Fibroblast of villous mesenchyme (primary cell): ENCODE results near the gene CD55. TPM values are rescaled to one million over a fixed set of nuclear protein-coding genes. Genes with fewer than 3 reads are reported as not detected.

Experiments used
- DNase-seq: peaks from one replicate; pipeline ENCODE4 v3.0.0-alpha.2; 2010; ENCODE audit warnings: low read depth
- H3K4me3 ChIP-seq: 2 replicates; pipeline ENCODE4 v1.5.1; 2011; ENCODE audit warnings: low read depth, mild to moderate bottlenecking, low read length
- total RNA-seq: library from RNA; depleted of rRNA; stranded (reverse); fragments of >200 nt; gene quantifications from 2 replicates; pipeline ENCODE4 v1.2.3, GENCODE V29; 2012
- TF ChIP-seq, protein P1 (sequence below): IDR thresholded peaks from 2 replicates; pipeline ENCODE4 v1.5.1; 2012; ENCODE audit warnings: low read depth, mild to moderate bottlenecking, low read length; ENCODE audit not compliant: insufficient read depth

Gene CD55
- total RNA-seq, 1 donor = 29.4 TPM

DNA sequence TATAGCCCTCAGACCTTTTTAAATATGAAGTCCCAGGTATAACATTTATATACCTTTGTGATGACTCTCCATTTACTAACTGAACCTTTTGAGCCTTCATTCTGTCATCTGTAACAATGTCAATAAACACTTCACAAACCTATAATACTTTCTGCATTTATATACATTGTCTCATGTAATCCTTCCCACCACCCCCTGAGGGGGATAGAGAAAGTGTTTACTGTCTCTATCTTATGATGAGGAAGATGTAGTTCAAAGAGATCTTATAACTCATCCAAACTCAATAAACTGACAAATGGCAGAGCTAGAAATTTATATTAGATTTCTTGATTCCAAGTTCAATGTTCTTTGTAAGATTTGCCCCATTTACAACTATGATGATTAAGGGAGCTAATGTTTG lies 84.3 kb downstream of the CD55 start:
- H3K4me3 ChIP-seq = no peak overlapping the region
- TF ChIP-seq, protein P1, sequence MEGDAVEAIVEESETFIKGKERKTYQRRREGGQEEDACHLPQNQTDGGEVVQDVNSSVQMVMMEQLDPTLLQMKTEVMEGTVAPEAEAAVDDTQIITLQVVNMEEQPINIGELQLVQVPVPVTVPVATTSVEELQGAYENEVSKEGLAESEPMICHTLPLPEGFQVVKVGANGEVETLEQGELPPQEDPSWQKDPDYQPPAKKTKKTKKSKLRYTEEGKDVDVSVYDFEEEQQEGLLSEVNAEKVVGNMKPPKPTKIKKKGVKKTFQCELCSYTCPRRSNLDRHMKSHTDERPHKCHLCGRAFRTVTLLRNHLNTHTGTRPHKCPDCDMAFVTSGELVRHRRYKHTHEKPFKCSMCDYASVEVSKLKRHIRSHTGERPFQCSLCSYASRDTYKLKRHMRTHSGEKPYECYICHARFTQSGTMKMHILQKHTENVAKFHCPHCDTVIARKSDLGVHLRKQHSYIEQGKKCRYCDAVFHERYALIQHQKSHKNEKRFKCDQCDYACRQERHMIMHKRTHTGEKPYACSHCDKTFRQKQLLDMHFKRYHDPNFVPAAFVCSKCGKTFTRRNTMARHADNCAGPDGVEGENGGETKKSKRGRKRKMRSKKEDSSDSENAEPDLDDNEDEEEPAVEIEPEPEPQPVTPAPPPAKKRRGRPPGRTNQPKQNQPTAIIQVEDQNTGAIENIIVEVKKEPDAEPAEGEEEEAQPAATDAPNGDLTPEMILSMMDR = no peak
- DNase-seq = no peak

DNA sequence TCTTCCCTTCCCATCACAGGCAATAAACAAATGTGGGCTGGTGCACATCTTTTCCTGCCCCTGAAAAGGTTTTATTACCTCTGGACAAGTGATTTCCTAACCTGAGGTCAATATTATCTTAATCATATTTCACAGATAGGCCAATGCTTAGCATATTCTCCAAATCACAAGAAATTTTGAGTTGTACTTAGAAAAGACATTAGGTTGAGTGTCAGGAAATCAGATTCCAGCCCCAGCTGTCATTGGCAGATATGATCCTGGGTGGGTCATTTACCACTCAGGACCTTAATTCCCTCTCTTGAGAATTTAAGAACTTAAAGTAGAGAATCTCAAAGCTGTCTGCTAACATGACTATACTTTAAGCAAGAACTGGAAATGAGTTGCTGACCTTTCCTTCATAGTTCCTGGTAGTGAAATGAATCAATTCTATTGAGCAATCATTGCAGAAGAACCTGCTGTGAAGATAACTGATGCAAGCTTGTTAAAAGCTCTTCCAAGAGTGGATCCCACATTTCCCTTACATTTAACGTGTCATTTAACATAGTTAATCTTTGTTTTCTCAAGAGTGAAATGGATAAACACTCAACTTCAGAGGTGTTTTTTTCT lies 86.3 kb downstream of the CD55 start:
- H3K4me3 ChIP-seq = no peak overlapping the region
- peak; percentile 71 for DNase-seq
- TF ChIP-seq, protein P1 = no peak

Other genes with a start within 250 kb of the CD55 start
- gene C4BPB, start 232.8 kb upstream of the CD55 start, total RNA-seq = 0.32 TPM in 1 of 2 replicates, not detected in the other
- not detected in 2 replicates for gene C4BPA, start 217.4 kb upstream of the CD55 start, total RNA-seq
- gene CR2, start 132.7 kb downstream of the CD55 start, total RNA-seq = not detected in 2 replicates
- gene CR1, start 174.5 kb downstream of the CD55 start, total RNA-seq = under 0.01 TPM in 1 of 2 replicates, not detected in the other